ENCODE data around the gene BTNL9.

BTNL9 gene

DNA sequence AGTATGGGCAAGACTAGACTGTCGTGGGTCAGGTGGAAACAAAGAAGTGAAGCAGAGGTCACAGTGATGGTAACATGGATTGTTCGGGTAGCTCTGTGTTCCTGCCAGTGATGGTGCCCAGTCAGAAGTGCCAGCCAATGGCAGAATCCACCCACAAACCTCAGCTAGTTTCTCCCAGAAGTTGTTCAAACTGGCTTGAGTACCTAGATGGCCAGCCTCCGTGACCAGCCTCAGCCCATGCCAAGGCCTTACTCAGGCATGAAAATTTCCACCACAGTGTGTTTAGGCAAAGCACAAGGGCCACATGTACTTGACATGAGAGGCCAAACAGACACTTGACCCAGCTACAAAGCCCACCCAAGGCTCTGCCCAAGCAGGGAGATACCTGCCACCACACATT lies 19.4 kb upstream of the BTNL9 start:
- no peak for DNase-seq (ENCODE audit: low read depth)
- TF ChIP-seq, protein P1, sequence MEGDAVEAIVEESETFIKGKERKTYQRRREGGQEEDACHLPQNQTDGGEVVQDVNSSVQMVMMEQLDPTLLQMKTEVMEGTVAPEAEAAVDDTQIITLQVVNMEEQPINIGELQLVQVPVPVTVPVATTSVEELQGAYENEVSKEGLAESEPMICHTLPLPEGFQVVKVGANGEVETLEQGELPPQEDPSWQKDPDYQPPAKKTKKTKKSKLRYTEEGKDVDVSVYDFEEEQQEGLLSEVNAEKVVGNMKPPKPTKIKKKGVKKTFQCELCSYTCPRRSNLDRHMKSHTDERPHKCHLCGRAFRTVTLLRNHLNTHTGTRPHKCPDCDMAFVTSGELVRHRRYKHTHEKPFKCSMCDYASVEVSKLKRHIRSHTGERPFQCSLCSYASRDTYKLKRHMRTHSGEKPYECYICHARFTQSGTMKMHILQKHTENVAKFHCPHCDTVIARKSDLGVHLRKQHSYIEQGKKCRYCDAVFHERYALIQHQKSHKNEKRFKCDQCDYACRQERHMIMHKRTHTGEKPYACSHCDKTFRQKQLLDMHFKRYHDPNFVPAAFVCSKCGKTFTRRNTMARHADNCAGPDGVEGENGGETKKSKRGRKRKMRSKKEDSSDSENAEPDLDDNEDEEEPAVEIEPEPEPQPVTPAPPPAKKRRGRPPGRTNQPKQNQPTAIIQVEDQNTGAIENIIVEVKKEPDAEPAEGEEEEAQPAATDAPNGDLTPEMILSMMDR (IDR thresholded peaks at IDR 0.05; ENCODE audit: insufficient read depth, low read depth, low read length, missing control alignments): no peak
- H3K4me3 ChIP-seq (ENCODE audit: low read depth, low read length): no peak overlapping the region

- H3K4me3 ChIP-seq (ENCODE audit: low read depth, low read length): no peak overlapping the region
- TF ChIP-seq, protein P1 (IDR thresholded peaks at IDR 0.05; ENCODE audit: insufficient read depth, low read depth, low read length, missing control alignments): no peak
- no peak for DNase-seq (ENCODE audit: low read depth)
Measured at GRCh38 chr5:181024245-181025064, 15.6 kb upstream of the BTNL9 start.

DNA sequence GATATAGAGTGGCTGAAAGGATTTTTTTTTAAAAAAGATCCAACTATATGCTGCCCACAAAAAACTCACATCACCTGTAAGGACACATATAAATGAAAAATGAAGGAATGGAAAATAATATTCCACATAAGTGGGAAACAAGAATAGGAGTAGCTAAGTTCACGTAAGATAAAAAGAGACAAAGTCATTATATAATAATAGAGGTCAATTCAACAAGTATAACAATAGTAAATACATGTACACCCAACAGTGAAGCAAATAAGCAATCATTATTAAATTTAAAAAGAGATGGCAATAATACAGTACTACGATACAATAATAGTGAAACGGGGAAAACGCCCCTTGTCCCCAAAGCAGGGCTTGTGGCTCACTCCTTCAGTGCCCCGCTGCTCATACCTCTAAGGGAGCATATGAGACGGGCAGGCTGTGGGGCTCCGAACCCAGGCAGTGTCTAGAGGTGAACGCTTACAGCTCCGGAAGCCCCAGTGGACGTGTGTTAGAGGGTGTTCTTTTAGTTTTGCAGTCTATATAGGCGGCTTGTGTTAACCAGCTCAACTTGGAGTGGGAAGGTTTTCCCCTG lies 12.5 kb upstream of the BTNL9 start:
- TF ChIP-seq, protein P1 (IDR thresholded peaks at IDR 0.05; ENCODE audit: insufficient read depth, low read depth, low read length, missing control alignments): no peak
- H3K4me3 ChIP-seq (ENCODE audit: low read depth, low read length): no peak overlapping the region
- DNase-seq (ENCODE audit: low read depth): no peak

DNA sequence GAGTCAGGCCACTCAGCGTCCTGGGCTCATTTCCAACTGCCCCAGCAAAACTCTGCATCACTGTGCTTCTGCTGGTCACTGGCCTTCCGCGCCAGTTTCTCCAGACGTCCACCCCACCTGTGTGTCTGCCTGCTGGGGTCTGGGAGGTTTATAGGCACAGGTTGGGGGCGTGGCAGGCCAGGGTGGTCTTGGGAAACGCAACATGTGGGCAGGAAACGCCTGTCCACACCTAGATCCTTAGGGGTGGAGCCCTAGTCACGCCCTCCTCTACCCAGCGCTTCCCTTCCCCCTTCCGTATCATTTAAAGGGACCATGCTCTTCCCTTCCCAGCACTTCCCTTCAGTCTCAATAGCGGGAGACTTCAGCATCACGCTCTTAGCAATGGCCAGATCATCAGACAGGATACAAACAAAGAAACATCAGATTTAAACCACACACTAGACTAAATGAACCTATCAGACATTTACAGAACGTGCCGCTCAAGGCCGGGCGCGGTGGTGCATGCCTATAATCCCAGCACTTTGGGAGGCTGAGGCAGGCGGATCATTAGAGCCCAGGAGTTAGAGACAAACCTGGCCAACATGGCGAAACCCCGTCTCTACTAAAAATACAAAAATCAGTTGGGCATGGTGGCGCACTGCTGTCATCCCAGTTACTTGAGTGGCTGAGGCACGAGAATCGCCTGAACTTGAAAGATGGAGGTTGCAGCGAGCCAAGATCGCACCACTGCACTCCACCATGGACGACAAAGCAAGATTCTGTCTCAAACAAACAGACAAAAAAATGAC lies 11.8 kb upstream of the BTNL9 start:
- no peak for DNase-seq (ENCODE audit: low read depth)
- TF ChIP-seq, protein P1 (IDR thresholded peaks at IDR 0.05; ENCODE audit: insufficient read depth, low read depth, low read length, missing control alignments): no peak
- H3K4me3 ChIP-seq (ENCODE audit: low read depth, low read length): no peak overlapping the region

DNA sequence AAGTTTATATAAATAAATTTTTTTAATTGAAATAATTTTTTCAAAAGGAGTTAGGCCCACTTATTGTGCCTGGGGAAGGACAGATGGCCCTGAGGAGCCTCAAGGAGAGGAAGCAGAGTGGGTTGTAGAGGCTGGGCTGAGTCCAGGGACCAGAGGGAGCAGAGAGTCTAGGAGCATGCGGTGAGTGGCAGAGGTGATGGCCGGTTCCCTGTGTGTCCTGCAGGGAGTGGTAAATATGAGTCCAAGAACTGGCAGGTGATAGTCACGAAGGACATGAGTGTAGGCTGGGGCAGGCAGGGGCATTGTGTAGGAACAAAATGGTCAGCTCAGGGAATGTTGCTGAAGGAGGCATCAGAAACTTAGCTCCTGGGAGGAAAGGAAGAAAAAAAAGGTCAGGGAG lies 8.3 kb upstream of the BTNL9 start:
- no peak for DNase-seq (ENCODE audit: low read depth)
- TF ChIP-seq, protein P1 (IDR thresholded peaks at IDR 0.05; ENCODE audit: insufficient read depth, low read depth, low read length, missing control alignments): no peak
- H3K4me3 ChIP-seq (ENCODE audit: low read depth, low read length): no peak overlapping the region

DNA sequence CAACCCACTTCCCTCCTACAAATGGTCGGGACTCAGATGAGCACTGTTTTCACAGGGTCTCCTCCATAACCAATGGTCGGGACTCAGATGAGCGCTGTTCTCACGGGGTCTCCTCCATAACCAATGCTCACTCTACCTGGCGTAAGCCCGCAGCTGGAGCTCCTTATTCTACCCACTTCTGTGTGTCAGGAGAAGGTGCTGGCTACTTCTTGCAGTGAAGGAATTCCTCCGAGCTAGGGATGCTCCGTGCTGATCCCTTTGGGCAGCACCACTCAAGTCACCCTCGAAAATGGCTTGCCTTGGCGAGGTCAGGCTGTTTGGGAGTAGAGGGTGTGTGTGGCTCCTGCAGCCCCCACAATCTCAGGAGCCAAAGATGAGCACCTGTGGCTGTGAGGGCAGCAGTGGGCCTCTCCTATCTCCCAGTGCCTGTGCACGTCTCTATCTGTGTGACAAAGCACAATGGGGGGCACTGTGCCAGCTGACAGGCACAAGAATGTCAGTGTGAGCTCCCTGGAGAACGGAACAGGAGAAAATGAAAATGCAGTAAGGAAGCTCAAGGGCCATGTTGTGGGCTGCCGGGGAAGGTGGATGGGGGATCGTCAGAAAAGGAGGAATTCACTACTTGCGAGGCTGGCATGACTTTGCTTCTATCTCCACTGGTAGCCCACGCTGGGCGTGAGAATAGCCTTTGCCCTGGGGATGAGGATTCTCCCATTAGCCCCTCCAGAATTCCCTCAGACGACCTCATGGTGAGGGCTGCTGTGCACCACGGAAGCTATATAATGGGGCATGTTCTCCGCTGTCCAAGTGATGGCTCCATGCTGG lies 3.9 kb upstream of the BTNL9 start:
- TF ChIP-seq, protein P1 (IDR thresholded peaks at IDR 0.05; ENCODE audit: insufficient read depth, low read depth, low read length, missing control alignments): no peak
- no peak overlapping the region for H3K4me3 ChIP-seq (ENCODE audit: low read depth, low read length)
- no peak for DNase-seq (ENCODE audit: low read depth)

Measured in GM12865 (cell line).